ENCODE measurements around the gene SFTA2. TPM values are rescaled to one million over a fixed set of nuclear protein-coding genes. Genes with fewer than 3 reads are reported as not detected.
A peak's percentile ranks its signal among the peaks of the same experiment; 100 is the strongest.

The SFTA2 gene
- total and polyA plus RNA-seq, 9 of the 15 experiments (the other 6 are each of a cell fraction or from before 2014, with no cell fraction given) = not detected

DNA sequence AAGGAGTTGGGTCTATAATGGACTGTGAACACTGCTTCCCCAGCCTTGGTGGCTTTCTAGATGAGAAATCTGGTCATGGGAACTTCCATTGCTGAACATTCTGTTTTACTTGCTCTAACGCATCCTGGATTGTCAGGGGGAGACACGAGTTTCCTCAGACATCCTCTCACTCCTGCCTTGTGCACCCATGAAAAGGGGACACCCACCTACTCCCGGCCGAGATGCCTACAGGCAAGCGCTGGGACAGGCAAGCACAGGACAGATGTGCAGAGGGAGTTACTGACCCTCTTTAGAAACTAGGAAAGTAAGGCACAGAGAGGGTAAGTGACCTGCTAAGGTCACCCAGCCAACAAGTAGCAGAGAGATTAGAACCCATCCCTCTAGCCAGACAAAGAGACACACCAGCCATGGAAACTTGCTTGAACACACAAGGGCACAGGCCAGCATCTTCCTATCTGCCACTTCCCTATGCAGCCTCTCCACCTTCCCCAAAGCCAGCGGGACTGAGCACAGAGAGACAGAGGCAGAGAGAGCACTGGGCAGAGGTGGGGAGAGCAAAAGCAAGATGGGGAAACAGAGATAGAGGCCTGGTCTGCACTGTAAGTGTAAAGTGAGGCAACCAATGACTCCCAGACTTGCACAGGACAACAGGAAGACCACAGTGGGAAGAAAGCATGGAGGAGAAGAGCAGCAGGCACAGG, 845 bp upstream of the SFTA2 start (continued):
- TF ChIP-seq, protein P1, sequence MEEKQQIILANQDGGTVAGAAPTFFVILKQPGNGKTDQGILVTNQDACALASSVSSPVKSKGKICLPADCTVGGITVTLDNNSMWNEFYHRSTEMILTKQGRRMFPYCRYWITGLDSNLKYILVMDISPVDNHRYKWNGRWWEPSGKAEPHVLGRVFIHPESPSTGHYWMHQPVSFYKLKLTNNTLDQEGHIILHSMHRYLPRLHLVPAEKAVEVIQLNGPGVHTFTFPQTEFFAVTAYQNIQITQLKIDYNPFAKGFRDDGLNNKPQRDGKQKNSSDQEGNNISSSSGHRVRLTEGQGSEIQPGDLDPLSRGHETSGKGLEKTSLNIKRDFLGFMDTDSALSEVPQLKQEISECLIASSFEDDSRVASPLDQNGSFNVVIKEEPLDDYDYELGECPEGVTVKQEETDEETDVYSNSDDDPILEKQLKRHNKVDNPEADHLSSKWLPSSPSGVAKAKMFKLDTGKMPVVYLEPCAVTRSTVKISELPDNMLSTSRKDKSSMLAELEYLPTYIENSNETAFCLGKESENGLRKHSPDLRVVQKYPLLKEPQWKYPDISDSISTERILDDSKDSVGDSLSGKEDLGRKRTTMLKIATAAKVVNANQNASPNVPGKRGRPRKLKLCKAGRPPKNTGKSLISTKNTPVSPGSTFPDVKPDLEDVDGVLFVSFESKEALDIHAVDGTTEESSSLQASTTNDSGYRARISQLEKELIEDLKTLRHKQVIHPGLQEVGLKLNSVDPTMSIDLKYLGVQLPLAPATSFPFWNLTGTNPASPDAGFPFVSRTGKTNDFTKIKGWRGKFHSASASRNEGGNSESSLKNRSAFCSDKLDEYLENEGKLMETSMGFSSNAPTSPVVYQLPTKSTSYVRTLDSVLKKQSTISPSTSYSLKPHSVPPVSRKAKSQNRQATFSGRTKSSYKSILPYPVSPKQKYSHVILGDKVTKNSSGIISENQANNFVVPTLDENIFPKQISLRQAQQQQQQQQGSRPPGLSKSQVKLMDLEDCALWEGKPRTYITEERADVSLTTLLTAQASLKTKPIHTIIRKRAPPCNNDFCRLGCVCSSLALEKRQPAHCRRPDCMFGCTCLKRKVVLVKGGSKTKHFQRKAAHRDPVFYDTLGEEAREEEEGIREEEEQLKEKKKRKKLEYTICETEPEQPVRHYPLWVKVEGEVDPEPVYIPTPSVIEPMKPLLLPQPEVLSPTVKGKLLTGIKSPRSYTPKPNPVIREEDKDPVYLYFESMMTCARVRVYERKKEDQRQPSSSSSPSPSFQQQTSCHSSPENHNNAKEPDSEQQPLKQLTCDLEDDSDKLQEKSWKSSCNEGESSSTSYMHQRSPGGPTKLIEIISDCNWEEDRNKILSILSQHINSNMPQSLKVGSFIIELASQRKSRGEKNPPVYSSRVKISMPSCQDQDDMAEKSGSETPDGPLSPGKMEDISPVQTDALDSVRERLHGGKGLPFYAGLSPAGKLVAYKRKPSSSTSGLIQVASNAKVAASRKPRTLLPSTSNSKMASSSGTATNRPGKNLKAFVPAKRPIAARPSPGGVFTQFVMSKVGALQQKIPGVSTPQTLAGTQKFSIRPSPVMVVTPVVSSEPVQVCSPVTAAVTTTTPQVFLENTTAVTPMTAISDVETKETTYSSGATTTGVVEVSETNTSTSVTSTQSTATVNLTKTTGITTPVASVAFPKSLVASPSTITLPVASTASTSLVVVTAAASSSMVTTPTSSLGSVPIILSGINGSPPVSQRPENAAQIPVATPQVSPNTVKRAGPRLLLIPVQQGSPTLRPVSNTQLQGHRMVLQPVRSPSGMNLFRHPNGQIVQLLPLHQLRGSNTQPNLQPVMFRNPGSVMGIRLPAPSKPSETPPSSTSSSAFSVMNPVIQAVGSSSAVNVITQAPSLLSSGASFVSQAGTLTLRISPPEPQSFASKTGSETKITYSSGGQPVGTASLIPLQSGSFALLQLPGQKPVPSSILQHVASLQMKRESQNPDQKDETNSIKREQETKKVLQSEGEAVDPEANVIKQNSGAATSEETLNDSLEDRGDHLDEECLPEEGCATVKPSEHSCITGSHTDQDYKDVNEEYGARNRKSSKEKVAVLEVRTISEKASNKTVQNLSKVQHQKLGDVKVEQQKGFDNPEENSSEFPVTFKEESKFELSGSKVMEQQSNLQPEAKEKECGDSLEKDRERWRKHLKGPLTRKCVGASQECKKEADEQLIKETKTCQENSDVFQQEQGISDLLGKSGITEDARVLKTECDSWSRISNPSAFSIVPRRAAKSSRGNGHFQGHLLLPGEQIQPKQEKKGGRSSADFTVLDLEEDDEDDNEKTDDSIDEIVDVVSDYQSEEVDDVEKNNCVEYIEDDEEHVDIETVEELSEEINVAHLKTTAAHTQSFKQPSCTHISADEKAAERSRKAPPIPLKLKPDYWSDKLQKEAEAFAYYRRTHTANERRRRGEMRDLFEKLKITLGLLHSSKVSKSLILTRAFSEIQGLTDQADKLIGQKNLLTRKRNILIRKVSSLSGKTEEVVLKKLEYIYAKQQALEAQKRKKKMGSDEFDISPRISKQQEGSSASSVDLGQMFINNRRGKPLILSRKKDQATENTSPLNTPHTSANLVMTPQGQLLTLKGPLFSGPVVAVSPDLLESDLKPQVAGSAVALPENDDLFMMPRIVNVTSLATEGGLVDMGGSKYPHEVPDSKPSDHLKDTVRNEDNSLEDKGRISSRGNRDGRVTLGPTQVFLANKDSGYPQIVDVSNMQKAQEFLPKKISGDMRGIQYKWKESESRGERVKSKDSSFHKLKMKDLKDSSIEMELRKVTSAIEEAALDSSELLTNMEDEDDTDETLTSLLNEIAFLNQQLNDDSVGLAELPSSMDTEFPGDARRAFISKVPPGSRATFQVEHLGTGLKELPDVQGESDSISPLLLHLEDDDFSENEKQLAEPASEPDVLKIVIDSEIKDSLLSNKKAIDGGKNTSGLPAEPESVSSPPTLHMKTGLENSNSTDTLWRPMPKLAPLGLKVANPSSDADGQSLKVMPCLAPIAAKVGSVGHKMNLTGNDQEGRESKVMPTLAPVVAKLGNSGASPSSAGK (IDR thresholded peaks at IDR 0.05) = no peak
- no peak for TF ChIP-seq HLTF (IDR thresholded peaks at IDR 0.05)
- TF ChIP-seq HEY1 (CRISPR knock-in tag; IDR thresholded peaks at IDR 0.05; ENCODE audit: borderline replicate concordance) = no peak
- TF ChIP-seq ARID1B (IDR thresholded peaks at IDR 0.05) = no peak
- no peak for TF ChIP-seq PRPF4 (IDR thresholded peaks at IDR 0.05; ENCODE audit: insufficient read depth, low read depth, low read length, poor library complexity, severe bottlenecking)
- TF ChIP-seq TGIF2 (CRISPR knock-in tag; IDR thresholded peaks at IDR 0.05) = no peak
- no peak for TF ChIP-seq PCBP1 (IDR thresholded peaks at IDR 0.05; ENCODE audit: low read depth, low read length, poor library complexity, severe bottlenecking)
- peak; percentile 54 for TF ChIP-seq ZFP36 (IDR thresholded peaks at IDR 0.05; ENCODE audit: low read depth, low read length, partially characterized antibody)
- TF ChIP-seq, protein P2, sequence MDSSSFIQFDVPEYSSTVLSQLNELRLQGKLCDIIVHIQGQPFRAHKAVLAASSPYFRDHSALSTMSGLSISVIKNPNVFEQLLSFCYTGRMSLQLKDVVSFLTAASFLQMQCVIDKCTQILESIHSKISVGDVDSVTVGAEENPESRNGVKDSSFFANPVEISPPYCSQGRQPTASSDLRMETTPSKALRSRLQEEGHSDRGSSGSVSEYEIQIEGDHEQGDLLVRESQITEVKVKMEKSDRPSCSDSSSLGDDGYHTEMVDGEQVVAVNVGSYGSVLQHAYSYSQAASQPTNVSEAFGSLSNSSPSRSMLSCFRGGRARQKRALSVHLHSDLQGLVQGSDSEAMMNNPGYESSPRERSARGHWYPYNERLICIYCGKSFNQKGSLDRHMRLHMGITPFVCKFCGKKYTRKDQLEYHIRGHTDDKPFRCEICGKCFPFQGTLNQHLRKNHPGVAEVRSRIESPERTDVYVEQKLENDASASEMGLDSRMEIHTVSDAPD (CRISPR knock-in tag; IDR thresholded peaks at IDR 0.05) = no peak
- TF ChIP-seq ZNF445 (CRISPR knock-in tag; IDR thresholded peaks at IDR 0.05; ENCODE audit: low read depth) = no peak

All from K562 (cell line).